ENCODE results near the gene SRRM1. TPM values are rescaled to one million over a fixed set of nuclear protein-coding genes. Genes with fewer than 3 reads are reported as not detected.
A peak's percentile ranks its signal among the peaks of the same experiment; 100 is the strongest.
"Not testable (repeated sequence)": the region's sequence is repeated elsewhere in the genome, so short reads cannot be mapped to it uniquely, and the experiment has no call there.

The SRRM1 gene
- total and polyA plus RNA-seq, 7 donors: 19.2 to 171 (median 81.5) TPM

GRCh38 chr1:24699628-24700027 lies 56.5 kb downstream of the SRRM1 start:
- Histone ChIP-seq H3K4me1 (peaks cover 0 to 8% (median 4%) of the 10 kb centered on the region in 4 donors), H3K9me3 (no peaks in the 10 kb centered on the region), H3K36me3 (no peaks in the 10 kb centered on the region), H3K27ac (no peak overlapping the region), H3K4me3 (no peak overlapping the region), H3K27me3 (no peaks in the 10 kb centered on the region)
- no peak for TF ChIP-seq POLR2AphosphoS5 (IDR thresholded peaks at IDR 0.05)
- intact Hi-C loops (cut with DNase I): loop anchor here (5.0 kb wide), 1 partner anchor 393 kb away; no protein-coding TSS in a partner anchor
- DNase-seq: no peak
- 88 to 90% methylated on average over 7 of the region's 7 CpGs for WGBS, 2 donors

- H3K27ac ChIP-seq: no peak overlapping the region
- intact Hi-C loops (cut with DNase I): no loop called here
- TF ChIP-seq POLR2A (IDR thresholded peaks at IDR 0.05): no peak
- no peak for TF ChIP-seq CTCF (IDR thresholded peaks at IDR 0.05)
- TF ChIP-seq POLR2AphosphoS5 (IDR thresholded peaks at IDR 0.05): no peak
- TF ChIP-seq EP300 (IDR thresholded peaks at IDR 0.05): no peak
Observed at GRCh38 chr1:24702511-24703293, 59.6 kb downstream of the SRRM1 start.

GRCh38 chr1:24704411-24705259 lies 61.5 kb downstream of the SRRM1 start:
- no peaks in the 10 kb centered on the region for H3K36me3 ChIP-seq
- H3K4me1 ChIP-seq: peaks cover 0 to 18% (median 12%) of the 10 kb centered on the region in 4 donors
- WGBS, 2 donors: 79 to 82% methylated on average over 16 of the region's 16 CpGs
- peak overlapping the region in 1 of 4 donors; percentile 27 for H3K4me3 ChIP-seq
- no peak for DNase-seq
- no peaks in the 10 kb centered on the region for H3K27me3 ChIP-seq
- intact Hi-C loops (cut with DNase I): no loop called here
- TF ChIP-seq EP300 (IDR thresholded peaks at IDR 0.05) (no peak), CTCF (IDR thresholded peaks at IDR 0.05) (no peak), POLR2A (IDR thresholded peaks at IDR 0.05) (no peak), POLR2AphosphoS5 (IDR thresholded peaks at IDR 0.05) (no peak)
- peak overlapping the region; percentile 56 to 62 (median 57) for H3K27ac ChIP-seq
- no peaks in the 10 kb centered on the region for H3K9me3 ChIP-seq

More at GRCh38 chr1:24702511-24703293, 59.6 kb downstream of the SRRM1 start:
- whole genome bisulfite sequencing, 2 donors: 90 to 92% methylated on average over 8 of the region's 8 CpGs
- DNase-seq: no peak
- Histone ChIP-seq H3K36me3 (no peaks in the 10 kb centered on the region), H3K9me3 (no peaks in the 10 kb centered on the region), H3K4me1 (peaks cover 0 to 18% (median 12%) of the 10 kb centered on the region in 4 donors), H3K27me3 (no peaks in the 10 kb centered on the region), H3K4me3 (no peak overlapping the region)

- intact Hi-C loops (cut with DNase I): no loop called here
- DNase-seq: peak; percentile 84
- no peaks in the 10 kb centered on the region for H3K9me3 ChIP-seq
- peak overlapping the region in 3 of 4 donors; percentile 7 to 27 (median 17) for H3K4me3 ChIP-seq
- no peaks in the 10 kb centered on the region for H3K27me3 ChIP-seq
- WGBS, 2 donors: 8 to 36% methylated on average over 18 of the region's 18 CpGs
- peaks cover 0 to 18% (median 12%) of the 10 kb centered on the region in 4 donors for H3K4me1 ChIP-seq
- no peaks in the 10 kb centered on the region for H3K36me3 ChIP-seq
- H3K27ac ChIP-seq: peak overlapping the region; percentile 56 to 62 (median 57)
- no peak for TF ChIP-seq CTCF (IDR thresholded peaks at IDR 0.05)
- peak in 1 of 4 donors; percentile 22 for TF ChIP-seq POLR2AphosphoS5 (IDR thresholded peaks at IDR 0.05)
Observed at GRCh38 chr1:24705260-24706073, 62.4 kb downstream of the SRRM1 start.

- H3K36me3 ChIP-seq; DNase-seq; H3K9me3 ChIP-seq; H3K27me3 ChIP-seq; intact Hi-C loops (cut with DNase I): not testable (repeated sequence)
- Histone ChIP-seq H3K4me3 (peak overlapping the region in 1 of 4 donors; percentile 7), H3K27ac (peak overlapping the region; percentile 56 to 62 (median 57)), H3K4me1 (peaks cover 0 to 18% (median 12%) of the 10 kb centered on the region in 4 donors)
- WGBS, 2 donors: 66 to 91% methylated on average over 9 of the region's 9 CpGs
Observed at GRCh38 chr1:24706074-24706389, 62.9 kb downstream of the SRRM1 start.

Data from sigmoid colon (tissue), 7 donors.